Central memory CD4-positive, alpha-beta T cell (primary cell): Measurements from ENCODE around the gene CLNS1A.
A peak's percentile ranks its signal among the peaks of the same experiment; 100 is the strongest.
"Not testable (repeated sequence)": the region's sequence is repeated elsewhere in the genome, so short reads cannot be mapped to it uniquely, and the experiment has no call there.

Source experiments
- DNase-seq: peaks from one replicate; pipeline ENCODE4 v3.0.0; 2022

Gene CLNS1A

GRCh38 chr11:77617892-77618291 lies 19.7 kb downstream of the CLNS1A start:
- DNase-seq = no peak

GRCh38 chr11:77611921-77612320 lies 25.7 kb downstream of the CLNS1A start:
- DNase-seq = no peak

- DNase-seq = no peak
Observed at GRCh38 chr11:77609234-77609633, 28.4 kb downstream of the CLNS1A start.

- no peak for DNase-seq
Observed at GRCh38 chr11:77604281-77604680, 33.3 kb downstream of the CLNS1A start.

- no peak for DNase-seq
Observed at GRCh38 chr11:77602381-77603088, 35.1 kb downstream of the CLNS1A start.

GRCh38 chr11:77598195-77598594 lies 39.4 kb downstream of the CLNS1A start:
- no peak for DNase-seq

- DNase-seq = no peak
Observed at GRCh38 chr11:77596626-77597025, 41.0 kb downstream of the CLNS1A start.

- DNase-seq = no peak
Observed at GRCh38 chr11:77593883-77594282, 43.7 kb downstream of the CLNS1A start.

- DNase-seq = no peak
Observed at GRCh38 chr11:77592727-77593126, 44.9 kb downstream of the CLNS1A start.

- DNase-seq = no peak
Observed at GRCh38 chr11:77590194-77590782, 47.3 kb downstream of the CLNS1A start.

- DNase-seq = peak; percentile 16
Observed at GRCh38 chr11:77589521-77590193, 47.9 kb downstream of the CLNS1A start, which contains the start of gene AQP11. TSS of gene AQP11 (plus strand) at chr11:77589953. CDS start at chr11:77589993, 40 bp downstream.

GRCh38 chr11:77589181-77589520 lies 48.4 kb downstream of the CLNS1A start:
- no peak for DNase-seq

GRCh38 chr11:77580712-77581337 lies 56.8 kb downstream of the CLNS1A start:
- DNase-seq = no peak

- DNase-seq = not testable (repeated sequence)
Observed at GRCh38 chr11:77575428-77575827, 62.2 kb downstream of the CLNS1A start.

GRCh38 chr11:77570896-77571295 lies 66.7 kb downstream of the CLNS1A start:
- DNase-seq = not testable (repeated sequence)

GRCh38 chr11:77569676-77570070 lies 67.9 kb downstream of the CLNS1A start:
- no peak for DNase-seq

- DNase-seq = no peak
Observed at GRCh38 chr11:77568916-77569675, 68.5 kb downstream of the CLNS1A start.

GRCh38 chr11:77568306-77568705 lies 69.3 kb downstream of the CLNS1A start:
- DNase-seq = no peak
